Natural killer cell (primary cell): Measurements from ENCODE around the gene CHPF2. TPM values are rescaled to one million over a fixed set of nuclear protein-coding genes. Genes with fewer than 3 reads are reported as not detected.

Experiments
- total RNA-seq, 4 donors: library from RNA; stranded (reverse); fragments of 120-200 nt in 1 of 4; gene quantifications; one replicate each; pipeline versions ENCODE4 v1.2.3 to v1.2.4, GENCODE V29; 2013 to 2022

The CHPF2 gene
- total RNA-seq, 3 donors from 2014 or later (not counting 1 experiment from before 2014, with no cell fraction given), result 47.0 to 51.6 (median 48.6) TPM

Other genes with a start within 250 kb of the CHPF2 start
- 1 to 10 TPM; 2.6 to 5.9 (median 3.8) TPM for gene NOS3, start 241.5 kb upstream of the CHPF2 start, total RNA-seq
- gene ATG9B, start 208.0 kb upstream of the CHPF2 start, total RNA-seq, result 1 to 10 TPM; 4.4 to 4.6 (median 4.5) TPM
- 10 to 100 TPM; 50.6 to 60.5 (median 53.7) TPM for gene ABCB8, start 204.0 kb upstream of the CHPF2 start, total RNA-seq
- 1 to 10 TPM; 5.7 to 7.9 (median 5.9) TPM for gene ASIC3, start 184.0 kb upstream of the CHPF2 start, total RNA-seq
- gene CDK5, start 174.6 kb upstream of the CHPF2 start, total RNA-seq, result 1 to 10 TPM; 6.2 to 8.0 (median 6.6) TPM
- 10 to 100 TPM; 60.4 to 87.3 (median 66.1) TPM for gene SLC4A2, start 172.9 kb upstream of the CHPF2 start, total RNA-seq
- 10 to 100 TPM; 72.8 to 89.4 (median 85.2) TPM for gene FASTK, start 151.7 kb upstream of the CHPF2 start, total RNA-seq
- gene TMUB1, start 149.0 kb upstream of the CHPF2 start, total RNA-seq, result 10 to 100 TPM; 44.1 to 49.8 (median 47.3) TPM
- 10 to 100 TPM; 27.7 to 46.9 (median 42.8) TPM for gene AGAP3, start 146.0 kb upstream of the CHPF2 start, total RNA-seq
- not detected for gene GBX1, start 64.8 kb upstream of the CHPF2 start, total RNA-seq
- not detected for gene ASB10, start 45.2 kb upstream of the CHPF2 start, total RNA-seq
- gene H2BK1, start 22.0 kb upstream of the CHPF2 start, total RNA-seq, result 1 to 10 TPM in 1 of 3 donors, not detected in 2; 2.5 TPM
- gene ABCF2, start 5.3 kb upstream of the CHPF2 start, total RNA-seq, result 10 to 100 TPM; 12.1 to 26.1 (median 17.6) TPM
- 1 to 10 TPM; 3.1 to 8.7 (median 6.5) TPM for gene SMARCD3, start 16.2 kb downstream of the CHPF2 start, total RNA-seq
- 100 to 1,000 TPM; 110 to 113 (median 111) TPM for gene NUB1, start 109.3 kb downstream of the CHPF2 start, total RNA-seq
- gene WDR86, start 177.6 kb downstream of the CHPF2 start, total RNA-seq, result 1 to 10 TPM; 1.6 to 4.6 (median 2.1) TPM
- not detected for gene CRYGN, start 207.7 kb downstream of the CHPF2 start, total RNA-seq